ENCODE data around the gene C5orf24. TPM values are rescaled to one million over a fixed set of nuclear protein-coding genes. Genes with fewer than 3 reads are reported as not detected.

The C5orf24 gene
- total and polyA plus RNA-seq, 10 of the 15 experiments (the other 5 are each of a cell fraction or from before 2014, with no cell fraction given) = 5.4 to 26.8 (median 15.6) TPM

- ATAC-seq (no peak), FAIRE-seq (no peak), DNase-seq (ENCODE audit: low read depth, low spot score) (no peak)
- H3K4me2 ChIP-seq (ENCODE audit: control insufficient read depth, insufficient read depth) = no peak overlapping the region
- no peaks in the 10 kb centered on the region for H3K9me3 ChIP-seq (replicated peaks; ENCODE audit: control insufficient read depth, insufficient read depth, low read length)
- H4K20me1 ChIP-seq (ENCODE audit: control insufficient read depth, insufficient read depth) = no peaks in the 10 kb centered on the region
- no peak overlapping the region for H3K4me3 ChIP-seq
- intact Hi-C loops (cut with micrococcal nuclease; ENCODE audit: unreplicated experiment) = no loop called here
- H3K36me3 ChIP-seq (ENCODE audit: control insufficient read depth in 2 of 2, insufficient read depth in 2 of 2, low read length in 1 of 2) = peaks cover 5 to 23% of the 10 kb centered on the region in 2 experiments
- in situ Hi-C loops (cut with MboI) = no loop called here
- ChIA-PET RAD21 (ENCODE audit: unreplicated experiment) (no interaction called here), SMC1A (ENCODE audit: uncharacterized antibody, unreplicated experiment) (interaction anchor here (0.8 kb wide), 2 partner anchors 24 to 33 kb away, joined by 3 read pairs; no protein-coding TSS in a partner anchor), CTCF (interaction anchor here (0.5 to 0.9 kb wide), 2 partner anchors 103 to 594 kb away, joined by 3 read pairs; no protein-coding TSS in a partner anchor), POLR2A (interaction anchor here (0.5 to 0.8 kb wide), 3 partner anchors 33 to 89 kb away, joined by 3 to 7 read pairs (median 4); no protein-coding TSS in a partner anchor)
- H3K9ac ChIP-seq (ENCODE audit: control insufficient read depth, insufficient read depth, low read length) = no peak overlapping the region
- H3K4me1 ChIP-seq (ENCODE audit: control insufficient read depth, insufficient read depth, low read length) = peaks cover 16% of the 10 kb centered on the region
- H3K27ac ChIP-seq (ENCODE audit: control insufficient read depth, insufficient read depth) = no peak overlapping the region
- 94% methylated on average over 4 of the region's 4 CpGs for WGBS (ENCODE audit: insufficient coverage, insufficient replicate concordance, low lambda C conversion rate, missing lambda C conversion rate)
- H3K79me2 ChIP-seq (ENCODE audit: control insufficient read depth, insufficient read depth, low read length) = no peaks in the 10 kb centered on the region
- no TSS peak for BruUV-seq (replicated peaks)
- no peak overlapping the region for H2AFZ ChIP-seq (ENCODE audit: control insufficient read depth, low read depth, low read length)
- H3K27me3 ChIP-seq (replicated peaks in 1 of 2; ENCODE audit: control insufficient read depth in 2 of 2, insufficient read depth in 2 of 2, low read length in 1 of 2) = no peaks in the 10 kb centered on the region
- no peak for TF ChIP-seq CREM (IDR thresholded peaks at IDR 0.05; ENCODE audit: low read depth)
- TF ChIP-seq, protein P1, sequence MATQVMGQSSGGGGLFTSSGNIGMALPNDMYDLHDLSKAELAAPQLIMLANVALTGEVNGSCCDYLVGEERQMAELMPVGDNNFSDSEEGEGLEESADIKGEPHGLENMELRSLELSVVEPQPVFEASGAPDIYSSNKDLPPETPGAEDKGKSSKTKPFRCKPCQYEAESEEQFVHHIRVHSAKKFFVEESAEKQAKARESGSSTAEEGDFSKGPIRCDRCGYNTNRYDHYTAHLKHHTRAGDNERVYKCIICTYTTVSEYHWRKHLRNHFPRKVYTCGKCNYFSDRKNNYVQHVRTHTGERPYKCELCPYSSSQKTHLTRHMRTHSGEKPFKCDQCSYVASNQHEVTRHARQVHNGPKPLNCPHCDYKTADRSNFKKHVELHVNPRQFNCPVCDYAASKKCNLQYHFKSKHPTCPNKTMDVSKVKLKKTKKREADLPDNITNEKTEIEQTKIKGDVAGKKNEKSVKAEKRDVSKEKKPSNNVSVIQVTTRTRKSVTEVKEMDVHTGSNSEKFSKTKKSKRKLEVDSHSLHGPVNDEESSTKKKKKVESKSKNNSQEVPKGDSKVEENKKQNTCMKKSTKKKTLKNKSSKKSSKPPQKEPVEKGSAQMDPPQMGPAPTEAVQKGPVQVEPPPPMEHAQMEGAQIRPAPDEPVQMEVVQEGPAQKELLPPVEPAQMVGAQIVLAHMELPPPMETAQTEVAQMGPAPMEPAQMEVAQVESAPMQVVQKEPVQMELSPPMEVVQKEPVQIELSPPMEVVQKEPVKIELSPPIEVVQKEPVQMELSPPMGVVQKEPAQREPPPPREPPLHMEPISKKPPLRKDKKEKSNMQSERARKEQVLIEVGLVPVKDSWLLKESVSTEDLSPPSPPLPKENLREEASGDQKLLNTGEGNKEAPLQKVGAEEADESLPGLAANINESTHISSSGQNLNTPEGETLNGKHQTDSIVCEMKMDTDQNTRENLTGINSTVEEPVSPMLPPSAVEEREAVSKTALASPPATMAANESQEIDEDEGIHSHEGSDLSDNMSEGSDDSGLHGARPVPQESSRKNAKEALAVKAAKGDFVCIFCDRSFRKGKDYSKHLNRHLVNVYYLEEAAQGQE (IDR thresholded peaks at IDR 0.05; ENCODE audit: low read depth, low read length) = no peak
- no peak for TF ChIP-seq SIX5 (IDR thresholded peaks at IDR 0.05; ENCODE audit: low read depth, low read length, severe bottlenecking)
- no peak for TF ChIP-seq LARP7 (IDR thresholded peaks at IDR 0.05)
- TF ChIP-seq PML (IDR thresholded peaks at IDR 0.05; ENCODE audit: low read length) = no peak
- no peak for TF ChIP-seq GABPA (IDR thresholded peaks at IDR 0.05; ENCODE audit: low read depth)
- TF ChIP-seq TCF3 (IDR thresholded peaks at IDR 0.05; ENCODE audit: borderline replicate concordance, insufficient read depth, low read depth, low read length) = no peak
- TF ChIP-seq KAT2A (conservative IDR thresholded peaks at IDR 0.05; ENCODE audit: control insufficient read depth, low read depth, low read length) = no peak
- no peak for TF ChIP-seq ZNF384 (IDR thresholded peaks at IDR 0.05; ENCODE audit: borderline replicate concordance, low read depth, low read length)
- TF ChIP-seq IKZF1 (conservative IDR thresholded peaks at IDR 0.05) = no peak
- TF ChIP-seq, protein P2, sequence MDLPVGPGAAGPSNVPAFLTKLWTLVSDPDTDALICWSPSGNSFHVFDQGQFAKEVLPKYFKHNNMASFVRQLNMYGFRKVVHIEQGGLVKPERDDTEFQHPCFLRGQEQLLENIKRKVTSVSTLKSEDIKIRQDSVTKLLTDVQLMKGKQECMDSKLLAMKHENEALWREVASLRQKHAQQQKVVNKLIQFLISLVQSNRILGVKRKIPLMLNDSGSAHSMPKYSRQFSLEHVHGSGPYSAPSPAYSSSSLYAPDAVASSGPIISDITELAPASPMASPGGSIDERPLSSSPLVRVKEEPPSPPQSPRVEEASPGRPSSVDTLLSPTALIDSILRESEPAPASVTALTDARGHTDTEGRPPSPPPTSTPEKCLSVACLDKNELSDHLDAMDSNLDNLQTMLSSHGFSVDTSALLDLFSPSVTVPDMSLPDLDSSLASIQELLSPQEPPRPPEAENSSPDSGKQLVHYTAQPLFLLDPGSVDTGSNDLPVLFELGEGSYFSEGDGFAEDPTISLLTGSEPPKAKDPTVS (IDR thresholded peaks at IDR 0.05; ENCODE audit: low read depth, low read length) = no peak
- TF ChIP-seq SMC3 (IDR thresholded peaks at IDR 0.05; ENCODE audit: borderline replicate concordance, low read length) = no peak
- TF ChIP-seq MTA2 (IDR thresholded peaks at IDR 0.05; ENCODE audit: low read depth) = no peak
- TF ChIP-seq ZNF687 (IDR thresholded peaks at IDR 0.05) = no peak
- TF ChIP-seq CBX3 (IDR thresholded peaks at IDR 0.05; ENCODE audit: borderline replicate concordance, low read depth) = no peak
- TF ChIP-seq TCF12 (IDR thresholded peaks at IDR 0.05; ENCODE audit: low read depth, low read length) = no peak
These were observed 28.8 kb upstream of the C5orf24 start for GRCh38 chr5:134817006-134817405.

Measured in GM12878 (cell line).